ENCODE measurements around the gene VRK1. TPM values are rescaled to one million over a fixed set of nuclear protein-coding genes. Genes with fewer than 3 reads are reported as not detected.

VRK1 gene
- total and polyA plus RNA-seq, 2 donors (not counting 1 experiment from before 2014, with no cell fraction given), result 10.3 to 28.2 TPM

DNA sequence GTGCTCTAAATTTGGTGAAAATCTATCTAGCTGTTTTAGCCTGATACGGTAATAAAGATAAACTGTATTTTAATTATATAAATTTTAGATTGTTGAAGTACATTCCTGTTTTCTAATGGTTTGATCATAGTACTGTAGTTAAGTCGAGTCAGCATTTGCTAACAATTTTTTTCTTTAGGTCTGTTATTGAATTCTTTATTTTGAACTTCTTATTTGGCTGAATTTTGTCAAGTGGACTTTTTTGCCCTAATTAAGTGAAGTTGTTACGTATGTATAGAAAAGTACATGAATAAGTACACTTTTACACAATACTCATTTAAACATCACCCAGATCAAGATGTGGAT, 66.8 kb downstream of the VRK1 start:
- Histone ChIP-seq H3K4me1 (ENCODE audit: control insufficient read depth in 2 of 2, insufficient read depth in 2 of 2, low read length in 2 of 2) (no peaks in the 10 kb centered on the region), H3K27me3 (replicated peaks in 1 of 4; ENCODE audit: control extremely low read depth in 1 of 4, control insufficient read depth in 3 of 4, insufficient read depth in 4 of 4, low read length in 3 of 4) (no peaks in the 10 kb centered on the region), H3K79me2 (ENCODE audit: control insufficient read depth, insufficient read depth, low read length) (no peaks in the 10 kb centered on the region), H3K9me3 (ENCODE audit: control extremely low read depth in 1 of 3, control insufficient read depth in 2 of 3, insufficient read depth in 1 of 3, low read length in 2 of 3) (peaks cover 0 to 1% (median 0%) of the 10 kb centered on the region in 3 donors), H3K4me3 (ENCODE audit: control extremely low read depth in 1 of 5, extremely low read depth in 1 of 5, insufficient read depth in 1 of 5, low read depth in 2 of 5, low read length in 4 of 5) (no peak overlapping the region), H3K4me2 (replicated peaks; ENCODE audit: low read depth, low read length, poor library complexity, severe bottlenecking) (no peak overlapping the region), H3K9ac (ENCODE audit: low read length) (no peak overlapping the region), H3K27ac (ENCODE audit: low read length in 2 of 2) (no peak overlapping the region), H3K36me3 (replicated peaks in 1 of 2; ENCODE audit: control extremely low read depth in 1 of 2, control insufficient read depth in 1 of 2, extremely low read depth in 1 of 2, insufficient read depth in 2 of 2, low read length in 1 of 2) (peaks cover 3% of the 10 kb centered on the region in 2 experiments), H2AFZ (ENCODE audit: insufficient read depth, low read depth, low read length, poor library complexity, severe bottlenecking) (no peak overlapping the region), H4K20me1 (ENCODE audit: control insufficient read depth, insufficient read depth, low read length, poor library complexity, severe bottlenecking) (no peaks in the 10 kb centered on the region)
- DNase-seq (no peak), ATAC-seq (ENCODE audit: low read depth) (no peak)
- Mint-ChIP-seq H3K9me3 (ENCODE audit: insufficient read depth) (no peaks in the 10 kb centered on the region), H3K4me1 (no peaks in the 10 kb centered on the region), H3K27me3 (no peaks in the 10 kb centered on the region), H3K4me3 (no peak overlapping the region), H3K27ac (no peak overlapping the region)
- ChIA-PET CTCF (no interaction called here), POLR2A (no interaction called here)
- TF ChIP-seq EZH2 (IDR thresholded peaks at IDR 0.05; ENCODE audit: borderline replicate concordance, insufficient read depth, low read depth, low read length, poor library complexity, severe bottlenecking), result no peak
- TF ChIP-seq, protein P1, sequence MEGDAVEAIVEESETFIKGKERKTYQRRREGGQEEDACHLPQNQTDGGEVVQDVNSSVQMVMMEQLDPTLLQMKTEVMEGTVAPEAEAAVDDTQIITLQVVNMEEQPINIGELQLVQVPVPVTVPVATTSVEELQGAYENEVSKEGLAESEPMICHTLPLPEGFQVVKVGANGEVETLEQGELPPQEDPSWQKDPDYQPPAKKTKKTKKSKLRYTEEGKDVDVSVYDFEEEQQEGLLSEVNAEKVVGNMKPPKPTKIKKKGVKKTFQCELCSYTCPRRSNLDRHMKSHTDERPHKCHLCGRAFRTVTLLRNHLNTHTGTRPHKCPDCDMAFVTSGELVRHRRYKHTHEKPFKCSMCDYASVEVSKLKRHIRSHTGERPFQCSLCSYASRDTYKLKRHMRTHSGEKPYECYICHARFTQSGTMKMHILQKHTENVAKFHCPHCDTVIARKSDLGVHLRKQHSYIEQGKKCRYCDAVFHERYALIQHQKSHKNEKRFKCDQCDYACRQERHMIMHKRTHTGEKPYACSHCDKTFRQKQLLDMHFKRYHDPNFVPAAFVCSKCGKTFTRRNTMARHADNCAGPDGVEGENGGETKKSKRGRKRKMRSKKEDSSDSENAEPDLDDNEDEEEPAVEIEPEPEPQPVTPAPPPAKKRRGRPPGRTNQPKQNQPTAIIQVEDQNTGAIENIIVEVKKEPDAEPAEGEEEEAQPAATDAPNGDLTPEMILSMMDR (IDR thresholded peaks at IDR 0.05), result no peak
- WGBS (ENCODE audit: insufficient coverage), result no CpG with 5 or more reads among the region's 3 CpGs
- intact Hi-C loops (cut with micrococcal nuclease), result no loop called here

DNA sequence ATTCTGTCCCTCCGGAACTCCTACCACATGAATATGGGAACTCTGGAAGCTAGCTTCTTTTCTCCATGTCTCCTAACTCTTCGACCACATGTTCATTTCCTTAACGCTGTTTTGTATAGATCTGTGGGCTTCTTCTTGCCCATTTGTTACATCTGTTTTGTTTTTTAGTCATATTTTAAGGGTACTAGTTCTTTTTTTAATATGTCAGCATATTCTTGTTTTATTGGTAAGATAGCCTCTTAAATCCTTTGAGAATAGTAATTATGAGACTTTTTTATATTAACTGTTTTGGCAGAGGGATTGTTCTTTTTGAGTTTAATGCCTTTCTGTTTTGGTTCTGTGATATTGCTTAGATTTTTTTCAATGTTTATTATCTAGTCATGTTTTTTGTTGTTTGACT, 70.5 kb downstream of the VRK1 start:
- CTCF ChIA-PET, result interaction anchor here (1.3 kb wide), 1 partner anchor 15 kb away, joined by 5 read pairs; no protein-coding TSS in a partner anchor
- Histone ChIP-seq H3K4me2 (replicated peaks; ENCODE audit: low read depth, low read length, poor library complexity, severe bottlenecking) (no peak overlapping the region), H3K4me3 (ENCODE audit: control extremely low read depth in 1 of 5, extremely low read depth in 1 of 5, insufficient read depth in 1 of 5, low read depth in 2 of 5, low read length in 4 of 5) (no peak overlapping the region), H3K4me1 (ENCODE audit: control insufficient read depth in 2 of 2, insufficient read depth in 2 of 2, low read length in 2 of 2) (no peaks in the 10 kb centered on the region), H3K79me2 (ENCODE audit: control insufficient read depth, insufficient read depth, low read length) (no peaks in the 10 kb centered on the region), H3K27ac (ENCODE audit: low read length in 2 of 2) (no peak overlapping the region), H4K20me1 (ENCODE audit: control insufficient read depth, insufficient read depth, low read length, poor library complexity, severe bottlenecking) (no peaks in the 10 kb centered on the region), H3K27me3 (replicated peaks in 1 of 4; ENCODE audit: control extremely low read depth in 1 of 4, control insufficient read depth in 3 of 4, insufficient read depth in 4 of 4, low read length in 3 of 4) (no peaks in the 10 kb centered on the region), H3K9me3 (ENCODE audit: control extremely low read depth in 1 of 3, control insufficient read depth in 2 of 3, insufficient read depth in 1 of 3, low read length in 2 of 3) (peaks cover 0 to 1% (median 0%) of the 10 kb centered on the region in 3 donors), H2AFZ (ENCODE audit: insufficient read depth, low read depth, low read length, poor library complexity, severe bottlenecking) (no peak overlapping the region), H3K36me3 (replicated peaks in 1 of 2; ENCODE audit: control extremely low read depth in 1 of 2, control insufficient read depth in 1 of 2, extremely low read depth in 1 of 2, insufficient read depth in 2 of 2, low read length in 1 of 2) (peaks cover 3% of the 10 kb centered on the region in 2 experiments), H3K9ac (ENCODE audit: low read length) (no peak overlapping the region)
- TF ChIP-seq, protein P1 (IDR thresholded peaks at IDR 0.05), result no peak
- no peak for TF ChIP-seq EZH2 (IDR thresholded peaks at IDR 0.05; ENCODE audit: borderline replicate concordance, insufficient read depth, low read depth, low read length, poor library complexity, severe bottlenecking)
- intact Hi-C loops (cut with micrococcal nuclease), result no loop called here
- ATAC-seq (ENCODE audit: low read depth) (no peak), DNase-seq (no peak)
- Mint-ChIP-seq H3K9me3 (ENCODE audit: insufficient read depth) (no peaks in the 10 kb centered on the region), H3K27me3 (no peaks in the 10 kb centered on the region), H3K4me3 (no peak overlapping the region), H3K4me1 (no peaks in the 10 kb centered on the region), H3K27ac (no peak overlapping the region)
- POLR2A ChIA-PET, result no interaction called here
- no CpG with 5 or more reads among the region's 3 CpGs for WGBS (ENCODE audit: insufficient coverage)
